Adrenal gland (tissue), 5 donors: ENCODE results near the gene INTS15.

Experiments
- CTCF ChIP-seq, 6 experiments: fragments of 450-650 bp in 4 of 6; fragments of 200-600 bp in 2 of 6; sonication (generic) in 1 of 6; IDR thresholded peaks; 1 replicate in 5 of 6; 2 replicates in 1 of 6; pipeline versions ENCODE4 v1.5.1 to v1.8.0; 2016 to 2021; ENCODE audit warnings: antibody characterized with exemption in 6 of 6, mild to moderate bottlenecking in 2 of 6, moderate library complexity in 1 of 6
- POLR2A ChIP-seq, 2 donors: fragments of 450-650 bp; IDR thresholded peaks; one replicate each; pipeline ENCODE4 v1.6.1; 2017; ENCODE audit warnings: antibody characterized with exemption in 2 of 2, mild to moderate bottlenecking in 2 of 2, moderate library complexity in 1 of 2
- donor health status: DM: no; HTN: no; CAD: no.

DNA sequence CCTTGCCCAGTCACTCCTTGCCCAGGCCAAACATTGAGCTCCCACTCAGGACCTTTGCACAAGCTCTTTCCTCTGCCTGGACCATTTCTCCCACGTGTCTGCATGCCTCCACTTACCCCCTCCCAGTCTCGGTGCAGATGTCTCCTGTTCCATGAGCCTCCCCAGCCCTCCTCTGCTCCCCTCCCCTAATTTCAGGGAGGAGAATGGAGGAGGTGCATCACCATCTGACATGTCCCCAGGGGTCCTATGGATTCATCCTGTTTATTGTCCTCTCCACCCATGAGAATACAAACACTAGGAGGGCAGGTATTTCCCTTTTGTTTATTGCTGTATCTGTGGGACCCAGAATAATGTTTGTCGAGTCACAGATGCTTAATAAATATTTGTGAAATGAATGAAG, 29.9 kb upstream of the INTS15 start:
- TF ChIP-seq CTCF (IDR thresholded peaks at IDR 0.05) = no peak
- no peak for TF ChIP-seq POLR2A (IDR thresholded peaks at IDR 0.05)
